HEK293T (cell line): ENCODE measurements around the gene TMEM184A.

Experiments used
- FOXA1 ChIP-seq: fragments of 450-650 bp; IDR thresholded peaks from 2 replicates; pipeline ENCODE4 v1.6.1; 2016; ENCODE audit warnings: mild to moderate bottlenecking
- FOXM1 ChIP-seq: fragments of 450-650 bp; IDR thresholded peaks from 2 replicates; pipeline ENCODE4 v1.6.1; 2017; ENCODE audit warnings: mild to moderate bottlenecking, borderline replicate concordance

GRCh38 chr7:1539181-1539881 is 16.7 kb downstream of the TMEM184A start:
- TF ChIP-seq FOXM1 (no peak), FOXA1 (no peak)
